ENCODE results near the gene RNF11.

GRCh38 chr1:51296383-51297357 lies 60.6 kb downstream of the RNF11 start:
- TF ChIP-seq, protein P1, sequence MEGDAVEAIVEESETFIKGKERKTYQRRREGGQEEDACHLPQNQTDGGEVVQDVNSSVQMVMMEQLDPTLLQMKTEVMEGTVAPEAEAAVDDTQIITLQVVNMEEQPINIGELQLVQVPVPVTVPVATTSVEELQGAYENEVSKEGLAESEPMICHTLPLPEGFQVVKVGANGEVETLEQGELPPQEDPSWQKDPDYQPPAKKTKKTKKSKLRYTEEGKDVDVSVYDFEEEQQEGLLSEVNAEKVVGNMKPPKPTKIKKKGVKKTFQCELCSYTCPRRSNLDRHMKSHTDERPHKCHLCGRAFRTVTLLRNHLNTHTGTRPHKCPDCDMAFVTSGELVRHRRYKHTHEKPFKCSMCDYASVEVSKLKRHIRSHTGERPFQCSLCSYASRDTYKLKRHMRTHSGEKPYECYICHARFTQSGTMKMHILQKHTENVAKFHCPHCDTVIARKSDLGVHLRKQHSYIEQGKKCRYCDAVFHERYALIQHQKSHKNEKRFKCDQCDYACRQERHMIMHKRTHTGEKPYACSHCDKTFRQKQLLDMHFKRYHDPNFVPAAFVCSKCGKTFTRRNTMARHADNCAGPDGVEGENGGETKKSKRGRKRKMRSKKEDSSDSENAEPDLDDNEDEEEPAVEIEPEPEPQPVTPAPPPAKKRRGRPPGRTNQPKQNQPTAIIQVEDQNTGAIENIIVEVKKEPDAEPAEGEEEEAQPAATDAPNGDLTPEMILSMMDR (IDR thresholded peaks at IDR 0.05; ENCODE audit: low read depth, low read length, missing input control) = peak; percentile 94
- no peak for TF ChIP-seq JUND (IDR thresholded peaks at IDR 0.05)
- no peak for TF ChIP-seq EGR1 (IDR thresholded peaks at IDR 0.05; ENCODE audit: low read depth in 2 of 2)
- TF ChIP-seq RAD21 (IDR thresholded peaks at IDR 0.05) = peak; percentile 89 to 93
- TF ChIP-seq GABPA (IDR thresholded peaks at IDR 0.05 in 1 of 2, conservative IDR thresholded peaks at IDR 0.05 in 1 of 2) = peak in 1 of 2 donors; percentile 75
- TF ChIP-seq TAF1 (conservative IDR thresholded peaks at IDR 0.05) = no peak
